HEK293T (cell line): Measurements from ENCODE around the gene CNOT6.
"Not testable (repeated sequence)": the region's sequence is repeated elsewhere in the genome, so short reads cannot be mapped to it uniquely, and the experiment has no call there.

ENCODE experiments used
- CTCF ChIA-PET: fragments of 350-600 bp; formaldehyde crosslinking; extraction: SDS; loops from one replicate; lab custom pipeline; 2021; ENCODE audit warnings: antibody characterized with exemption, inconsistent platforms; lab: Yijun Ruan, JAX
- POLR2A ChIA-PET: fragments of 350-600 bp; formaldehyde crosslinking; extraction: SDS; loops from one replicate; lab custom pipeline; 2020; ENCODE audit warnings: antibody characterized with exemption, inconsistent platforms; lab: Yijun Ruan, JAX
- DNase-seq: peaks from one replicate; pipeline ENCODE4 v3.0.0; 2012; ENCODE audit warnings: mixed read lengths; ENCODE audit errors: extremely low spot score
- ARNT ChIP-seq: fragments of 450-650 bp; IDR thresholded peaks from 2 replicates; pipeline ENCODE4 v1.6.1; 2017; ENCODE audit warnings: mild to moderate bottlenecking
- BHLHE40 ChIP-seq: fragments of 450-650 bp; IDR thresholded peaks from 2 replicates; pipeline ENCODE4 v1.6.1; 2016; ENCODE audit warnings: mild to moderate bottlenecking, moderate library complexity, borderline replicate concordance
- CTBP1 ChIP-seq: fragments of 450-650 bp; IDR thresholded peaks from 2 replicates; pipeline ENCODE4 v1.6.1; 2016; ENCODE audit warnings: borderline replicate concordance
- ELF4 ChIP-seq: fragments of 450-650 bp; IDR thresholded peaks from 2 replicates; pipeline ENCODE4 v1.6.1; 2017; ENCODE audit warnings: antibody characterized with exemption
- FOXA1 ChIP-seq: fragments of 450-650 bp; IDR thresholded peaks from 2 replicates; pipeline ENCODE4 v1.6.1; 2016; ENCODE audit warnings: mild to moderate bottlenecking
- FOXK2 ChIP-seq: fragments of 450-650 bp; IDR thresholded peaks from 2 replicates; pipeline ENCODE4 v1.6.1; 2016; ENCODE audit warnings: mild to moderate bottlenecking
- FOXM1 ChIP-seq: fragments of 450-650 bp; IDR thresholded peaks from 2 replicates; pipeline ENCODE4 v1.6.1; 2017; ENCODE audit warnings: mild to moderate bottlenecking, borderline replicate concordance
- HDGF ChIP-seq: fragments of 450-650 bp; IDR thresholded peaks from 2 replicates; pipeline ENCODE4 v1.6.1; 2017; ENCODE audit warnings: antibody characterized with exemption, borderline replicate concordance
- L3MBTL2 ChIP-seq: fragments of 450-650 bp; conservative IDR thresholded peaks from 2 replicates; pipeline ENCODE4 v1.6.1; 2016; ENCODE audit warnings: mild to moderate bottlenecking
- LEF1 ChIP-seq: fragments of 450-650 bp; IDR thresholded peaks from 2 replicates; pipeline ENCODE4 v1.6.1; 2017; ENCODE audit warnings: mild to moderate bottlenecking, borderline replicate concordance
- NFRKB ChIP-seq: fragments of 450-650 bp; IDR thresholded peaks from 2 replicates; pipeline ENCODE4 v1.6.1; 2016; ENCODE audit warnings: mild to moderate bottlenecking, moderate library complexity
- SP1 ChIP-seq: fragments of 450-650 bp; IDR thresholded peaks from 2 replicates; pipeline ENCODE4 v1.6.1; 2017
- SUZ12 ChIP-seq: fragments of 450-650 bp; IDR thresholded peaks from 2 replicates; pipeline ENCODE4 v1.6.1; 2016; ENCODE audit warnings: mild to moderate bottlenecking
- TARDBP ChIP-seq: fragments of 450-650 bp; IDR thresholded peaks from 2 replicates; pipeline ENCODE4 v1.6.1; 2016
- ZNF384 ChIP-seq: fragments of 450-650 bp; IDR thresholded peaks from 2 replicates; pipeline ENCODE4 v1.6.1; 2016
- TF ChIP-seq, protein P1 (sequence below): fragments of 450-650 bp; IDR thresholded peaks from 2 replicates; pipeline ENCODE4 v1.6.1; 2016

Gene CNOT6

DNA sequence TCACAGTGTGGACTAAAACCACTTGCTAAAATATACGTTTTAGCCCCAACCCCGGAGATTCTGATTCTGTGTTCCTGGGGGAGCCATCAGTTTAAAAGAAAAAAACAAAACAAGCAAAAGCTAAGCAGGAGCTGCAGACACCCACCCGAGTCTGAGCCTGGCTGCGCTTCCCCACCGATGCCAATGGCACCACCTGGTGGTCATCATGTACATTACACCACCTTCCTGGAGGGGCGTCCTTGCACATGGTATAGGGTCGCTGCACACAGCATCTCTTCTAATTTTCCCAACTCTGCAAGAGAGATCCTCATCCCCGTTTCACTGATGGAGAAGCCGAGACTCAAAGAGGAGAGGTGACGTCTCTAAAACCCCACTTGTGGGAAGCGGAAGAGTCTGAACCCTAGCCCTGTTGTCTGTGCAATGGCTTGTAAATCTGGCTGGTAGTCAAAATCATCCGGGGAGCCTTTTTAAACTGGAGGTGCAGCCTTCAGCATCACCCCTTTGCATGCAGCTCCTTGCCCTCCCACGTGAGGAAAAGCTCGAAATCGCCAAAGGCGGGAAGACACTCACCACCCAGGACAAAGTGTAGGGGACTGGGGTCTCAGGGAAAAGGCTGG is 23.1 kb upstream of the CNOT6 start:
- no peak for TF ChIP-seq ZNF384
- TF ChIP-seq NFRKB, result no peak
- TF ChIP-seq SP1, result no peak
- TF ChIP-seq L3MBTL2, result no peak
- no peak for TF ChIP-seq LEF1
- TF ChIP-seq FOXM1, result no peak
- no peak for TF ChIP-seq ELF4
- TF ChIP-seq HDGF, result no peak
- no peak for TF ChIP-seq FOXA1
- TF ChIP-seq TARDBP, result no peak
- TF ChIP-seq BHLHE40, result no peak
- TF ChIP-seq ARNT, result no peak
- TF ChIP-seq SUZ12, result no peak
- TF ChIP-seq CTBP1, result no peak
- no peak for TF ChIP-seq FOXK2
- TF ChIP-seq, protein P1, sequence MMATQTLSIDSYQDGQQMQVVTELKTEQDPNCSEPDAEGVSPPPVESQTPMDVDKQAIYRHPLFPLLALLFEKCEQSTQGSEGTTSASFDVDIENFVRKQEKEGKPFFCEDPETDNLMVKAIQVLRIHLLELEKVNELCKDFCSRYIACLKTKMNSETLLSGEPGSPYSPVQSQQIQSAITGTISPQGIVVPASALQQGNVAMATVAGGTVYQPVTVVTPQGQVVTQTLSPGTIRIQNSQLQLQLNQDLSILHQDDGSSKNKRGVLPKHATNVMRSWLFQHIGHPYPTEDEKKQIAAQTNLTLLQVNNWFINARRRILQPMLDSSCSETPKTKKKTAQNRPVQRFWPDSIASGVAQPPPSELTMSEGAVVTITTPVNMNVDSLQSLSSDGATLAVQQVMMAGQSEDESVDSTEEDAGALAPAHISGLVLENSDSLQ, result no peak
- POLR2A ChIA-PET, result interaction anchor here (1.1 kb wide), 1 partner anchor 178 kb away, joined by 3 read pairs; no protein-coding TSS in a partner anchor
- DNase-seq, result peak; percentile 88
- CTCF ChIA-PET, result interaction anchor here (0.6 to 3.9 kb wide), 7 partner anchors 9 to 270 kb away, joined by 3 to 21 read pairs (median 5); no protein-coding TSS in a partner anchor

DNA sequence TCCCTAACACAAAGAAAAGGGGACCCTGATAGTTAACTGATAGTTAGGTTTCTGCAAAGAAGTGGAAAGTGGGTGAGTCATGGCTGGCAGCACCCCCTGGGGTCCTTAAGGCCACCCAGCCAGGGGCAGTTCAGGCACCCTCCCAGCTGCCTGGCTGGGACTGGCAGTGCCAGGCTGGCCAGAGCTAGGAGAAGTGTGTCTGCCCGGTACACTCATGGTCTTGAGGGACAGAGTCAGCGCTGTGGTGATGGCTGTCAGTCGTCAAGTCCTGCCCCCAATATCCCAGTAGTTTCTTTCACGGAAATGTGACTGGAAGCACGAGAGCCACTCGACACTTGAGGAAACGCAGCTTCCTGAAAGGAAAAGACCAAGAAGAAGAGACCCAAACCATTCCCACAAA is 22.3 kb upstream of the CNOT6 start:
- ChIA-PET CTCF (interaction anchor here (0.8 to 3.9 kb wide), 6 partner anchors 10 to 271 kb away, joined by 3 to 21 read pairs (median 6); no protein-coding TSS in a partner anchor), POLR2A (no interaction called here)
- DNase-seq, result no peak
- no peak for TF ChIP-seq NFRKB
- TF ChIP-seq ZNF384, result no peak
- TF ChIP-seq LEF1, result no peak
- no peak for TF ChIP-seq ELF4
- TF ChIP-seq, protein P1, result no peak
- TF ChIP-seq BHLHE40, result no peak
- TF ChIP-seq SP1, result no peak
- no peak for TF ChIP-seq FOXM1
- TF ChIP-seq FOXA1, result no peak
- no peak for TF ChIP-seq ARNT
- TF ChIP-seq TARDBP, result no peak
- TF ChIP-seq FOXK2, result no peak
- no peak for TF ChIP-seq SUZ12
- no peak for TF ChIP-seq CTBP1
- no peak for TF ChIP-seq L3MBTL2
- no peak for TF ChIP-seq HDGF

DNA sequence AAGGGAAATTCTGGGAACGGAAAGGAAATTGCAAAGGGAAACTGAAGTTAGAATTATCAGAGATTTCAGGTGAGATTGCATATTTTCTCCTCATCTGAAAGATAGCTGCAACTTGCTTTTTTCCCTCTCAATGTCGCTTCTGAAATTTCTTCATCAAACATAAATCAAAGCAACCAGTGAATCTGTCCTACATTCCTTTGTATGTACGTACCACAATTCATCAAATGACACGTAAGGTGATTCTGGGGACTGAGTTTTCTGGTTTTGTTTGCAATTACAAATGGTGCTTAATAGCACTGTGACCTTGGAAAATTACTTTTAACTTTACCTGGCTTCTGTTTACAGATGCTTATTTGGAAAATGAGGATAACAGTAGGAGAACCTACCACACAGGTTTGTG is 21.9 kb upstream of the CNOT6 start:
- POLR2A ChIA-PET, result no interaction called here
- CTCF ChIA-PET, result interaction anchor here (0.8 to 3.9 kb wide), 5 partner anchors 19 to 271 kb away, joined by 3 to 21 read pairs (median 5); no protein-coding TSS in a partner anchor
- TF ChIP-seq, protein P1, result peak; percentile 53
- no peak for TF ChIP-seq FOXA1
- DNase-seq, result no peak

- POLR2A ChIA-PET, DNase-seq: not testable (repeated sequence)
- CTCF ChIA-PET, result interaction anchor here (0.7 to 3.9 kb wide), 2 partner anchors 68 to 180 kb away, joined by 3 to 21 read pairs; no protein-coding TSS in a partner anchor
These were observed 20.8 kb upstream of the CNOT6 start for GRCh38 chr5:180473386-180473785.

DNA sequence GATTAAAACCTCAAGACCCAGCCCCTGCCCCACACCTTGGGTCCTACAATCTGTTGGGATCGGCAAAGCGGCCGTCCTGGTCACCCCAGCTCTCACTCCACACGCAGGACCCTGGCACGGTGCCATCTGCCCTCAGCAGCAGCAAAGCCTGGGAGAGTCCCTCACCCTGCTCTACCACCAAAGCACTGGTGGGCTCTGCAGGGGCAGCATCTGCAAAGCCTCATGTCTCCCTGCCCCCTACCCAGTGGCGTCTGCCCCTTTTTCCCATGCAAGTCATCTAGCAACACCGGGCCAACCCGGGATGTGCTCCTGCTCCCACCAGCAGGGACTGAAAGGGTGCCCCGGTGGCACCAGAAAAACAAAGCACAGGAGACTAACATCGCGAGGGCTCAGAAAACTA is 19.6 kb upstream of the CNOT6 start:
- CTCF ChIA-PET, result interaction anchor here (0.6 kb wide), 1 partner anchor 27 kb away, joined by 3 read pairs; no protein-coding TSS in a partner anchor
- TF ChIP-seq SP1 (no peak), ARNT (no peak), ZNF384 (no peak), L3MBTL2 (no peak), FOXA1 (no peak), FOXK2 (no peak), LEF1 (no peak), NFRKB (no peak), FOXM1 (no peak), HDGF (no peak), CTBP1 (no peak), ELF4 (no peak), SUZ12 (no peak), BHLHE40 (no peak), TARDBP (no peak)
- TF ChIP-seq, protein P1, result no peak

GRCh38 chr5:180475969-180476524 is 18.1 kb upstream of the CNOT6 start:
- CTCF ChIA-PET, DNase-seq, POLR2A ChIA-PET: not testable (repeated sequence)

More for the DNA sequence above, 19.6 kb upstream of the CNOT6 start:
- POLR2A ChIA-PET, result no interaction called here
- no peak for DNase-seq
